GM18517 (cell line): ENCODE data around the gene LYST.
A peak's percentile ranks its signal among the peaks of the same experiment; 100 is the strongest.
"Not testable (repeated sequence)": the region's sequence is repeated elsewhere in the genome, so short reads cannot be mapped to it uniquely, and the experiment has no call there.

Experiments used
- ATAC-seq: cut with Tn5 transposase; IDR thresholded peaks from one replicate; pipeline ENCODE4 v1.9.1; 2021; ENCODE audit warnings: mild to moderate bottlenecking, moderate library complexity; ENCODE audit not compliant: unreplicated experiment

LYST gene

GRCh38 chr1:235642011-235642942 lies 224.4 kb downstream of the LYST start:
- peak; percentile 58 for ATAC-seq

GRCh38 chr1:235640580-235640979 lies 226.1 kb downstream of the LYST start:
- no peak for ATAC-seq

- no peak for ATAC-seq
These were observed 227.2 kb downstream of the LYST start for GRCh38 chr1:235639226-235640205.

- ATAC-seq, result not testable (repeated sequence)
These were observed 228.1 kb downstream of the LYST start for GRCh38 chr1:235638612-235639011.

- no peak for ATAC-seq
These were observed 228.8 kb downstream of the LYST start for GRCh38 chr1:235637756-235638534.

- no peak for ATAC-seq
These were observed 230.6 kb downstream of the LYST start for GRCh38 chr1:235635938-235636662.

GRCh38 chr1:235632506-235633401 lies 234.0 kb downstream of the LYST start:
- peak; percentile 94 for ATAC-seq

- ATAC-seq, result no peak
These were observed 234.9 kb downstream of the LYST start for GRCh38 chr1:235631816-235632215.

- no peak for ATAC-seq
These were observed 238.2 kb downstream of the LYST start for GRCh38 chr1:235628316-235629005.

- ATAC-seq, result no peak
These were observed 240.9 kb downstream of the LYST start for GRCh38 chr1:235625831-235626230.

GRCh38 chr1:235625340-235625739 lies 241.4 kb downstream of the LYST start:
- no peak for ATAC-seq

- no peak for ATAC-seq
These were observed 241.9 kb downstream of the LYST start for GRCh38 chr1:235624721-235625333.

- no peak for ATAC-seq
These were observed 243.5 kb downstream of the LYST start for GRCh38 chr1:235622936-235623779.

- ATAC-seq, result not testable (repeated sequence)
These were observed 247.6 kb downstream of the LYST start for GRCh38 chr1:235619149-235619548.

GRCh38 chr1:235617808-235618207 lies 248.9 kb downstream of the LYST start:
- no peak for ATAC-seq

GRCh38 chr1:235617140-235617539 lies 249.6 kb downstream of the LYST start:
- ATAC-seq, result no peak

- no peak for ATAC-seq
These were observed 252.2 kb downstream of the LYST start for GRCh38 chr1:235614442-235614954.
